ENCODE data around the gene FAM241B. TPM values are rescaled to one million over a fixed set of nuclear protein-coding genes. Genes with fewer than 3 reads are reported as not detected.

Gene FAM241B
- 8.1 TPM for total RNA-seq

DNA sequence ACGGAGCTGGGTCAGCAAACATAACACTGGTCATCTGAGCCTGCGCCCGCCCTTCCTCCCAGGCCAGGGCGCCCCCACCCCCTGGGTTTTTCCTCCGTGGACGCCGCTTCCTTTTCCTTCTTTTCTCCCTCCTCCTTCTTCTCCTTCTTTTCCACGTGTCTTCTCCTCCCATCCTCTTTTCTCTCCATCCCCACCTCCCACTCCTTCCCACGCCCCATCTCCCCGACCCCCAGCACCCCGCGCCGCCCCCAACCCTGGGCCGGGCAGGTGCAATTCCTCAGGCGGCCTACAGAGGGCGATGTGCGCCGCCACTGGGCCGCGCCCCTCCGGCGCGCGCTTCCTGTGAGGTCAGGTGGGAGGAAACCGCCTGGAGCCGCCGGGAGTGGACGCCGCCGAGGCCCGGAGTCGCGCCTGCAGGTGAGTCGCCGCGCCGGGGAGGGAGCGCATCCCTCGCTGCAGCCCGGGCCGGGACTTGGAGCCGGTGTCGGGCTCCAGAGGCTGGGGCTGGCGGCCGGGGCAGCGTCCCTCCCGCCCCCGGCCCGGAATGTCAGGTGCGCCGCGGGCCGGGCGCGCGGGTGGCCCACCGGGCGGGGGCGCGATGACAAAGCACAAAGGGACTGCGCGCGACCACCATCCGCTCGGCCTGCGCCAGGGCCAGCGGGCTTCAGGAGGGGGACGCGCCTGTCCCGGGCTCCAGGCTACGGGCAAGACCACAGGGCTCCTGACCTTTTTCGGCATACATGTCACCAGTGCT lies at the start of gene FAM241B:
Gene FAM241B, plus strand, starts transcription at position 351 of the 754 bp plus-strand sequence. CDS start 1,497 bp downstream, outside the sequence.

Other genes with a start within 250 kb of the FAM241B start
- gene TACR2, start 213.3 kb upstream of the FAM241B start, total RNA-seq = 1.3 TPM
- 5.0 TPM for gene TSPAN15, start 178.8 kb upstream of the FAM241B start, total RNA-seq
- not detected for gene NEUROG3, start 56.8 kb upstream of the FAM241B start, total RNA-seq
- gene COL13A1, start 171.7 kb downstream of the FAM241B start, total RNA-seq = 5.0 TPM